22Rv1 (cell line): ENCODE results near the gene DGKB.

Experiments
- ZFX ChIP-seq: fragments of 450-650 bp; IDR thresholded peaks from 2 replicates; pipeline ENCODE4 v1.6.1; 2017; ENCODE audit warnings: antibody characterized with exemption, borderline replicate concordance
- TF ChIP-seq, protein P1 (sequence below): fragments of 450-650 bp; IDR thresholded peaks from 2 replicates; pipeline ENCODE4 v1.5.1; 2017; ENCODE audit warnings: mild to moderate bottlenecking

DNA sequence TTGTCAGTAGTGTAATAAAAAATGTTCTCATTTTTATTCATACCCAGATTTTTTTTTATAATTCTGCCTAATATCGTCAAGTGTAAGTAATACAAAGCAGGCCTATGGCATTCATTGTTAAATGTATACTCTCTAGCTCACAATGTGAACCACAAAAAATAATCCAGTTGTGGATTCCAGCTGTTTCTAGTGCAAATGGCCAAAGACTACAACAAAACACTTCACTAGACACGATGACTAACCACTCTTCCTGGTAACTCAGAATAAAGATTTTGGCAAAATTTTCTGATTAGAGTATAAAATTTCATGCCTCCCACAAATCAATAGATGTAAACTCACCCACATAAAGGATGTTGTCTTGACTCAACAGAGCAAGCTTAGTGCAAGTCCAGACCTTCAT is 396.6 kb downstream of the DGKB start:
- TF ChIP-seq, protein P1, sequence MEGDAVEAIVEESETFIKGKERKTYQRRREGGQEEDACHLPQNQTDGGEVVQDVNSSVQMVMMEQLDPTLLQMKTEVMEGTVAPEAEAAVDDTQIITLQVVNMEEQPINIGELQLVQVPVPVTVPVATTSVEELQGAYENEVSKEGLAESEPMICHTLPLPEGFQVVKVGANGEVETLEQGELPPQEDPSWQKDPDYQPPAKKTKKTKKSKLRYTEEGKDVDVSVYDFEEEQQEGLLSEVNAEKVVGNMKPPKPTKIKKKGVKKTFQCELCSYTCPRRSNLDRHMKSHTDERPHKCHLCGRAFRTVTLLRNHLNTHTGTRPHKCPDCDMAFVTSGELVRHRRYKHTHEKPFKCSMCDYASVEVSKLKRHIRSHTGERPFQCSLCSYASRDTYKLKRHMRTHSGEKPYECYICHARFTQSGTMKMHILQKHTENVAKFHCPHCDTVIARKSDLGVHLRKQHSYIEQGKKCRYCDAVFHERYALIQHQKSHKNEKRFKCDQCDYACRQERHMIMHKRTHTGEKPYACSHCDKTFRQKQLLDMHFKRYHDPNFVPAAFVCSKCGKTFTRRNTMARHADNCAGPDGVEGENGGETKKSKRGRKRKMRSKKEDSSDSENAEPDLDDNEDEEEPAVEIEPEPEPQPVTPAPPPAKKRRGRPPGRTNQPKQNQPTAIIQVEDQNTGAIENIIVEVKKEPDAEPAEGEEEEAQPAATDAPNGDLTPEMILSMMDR, result no peak
- TF ChIP-seq ZFX, result no peak
